ENCODE measurements around the gene BOD1L1. TPM values are rescaled to one million over a fixed set of nuclear protein-coding genes. Genes with fewer than 3 reads are reported as not detected.

The BOD1L1 gene
- total RNA-seq, 1 experiment from 2014 or later, result 22.0 TPM

GRCh38 chr4:13527981-13528820 is 99.3 kb downstream of the BOD1L1 start:
- Histone ChIP-seq H3K9me2 (replicated peaks; ENCODE audit: low read length) (no peaks in the 10 kb centered on the region), H3K36me3 (ENCODE audit: low read depth, low read length) (no peaks in the 10 kb centered on the region), H3F3A (ENCODE audit: low read length, unreplicated experiment) (no peaks in the 10 kb centered on the region), H4K20me1 (ENCODE audit: low read length) (no peaks in the 10 kb centered on the region), H2AFZ (ENCODE audit: low read length) (no peak overlapping the region), H3K4me3 (ENCODE audit: low read length) (no peak overlapping the region), H3K9me3 (ENCODE audit: low read length) (no peaks in the 10 kb centered on the region), H3K4me2 (ENCODE audit: low read length) (no peak overlapping the region), H3K9ac (ENCODE audit: low read length) (no peak overlapping the region), H3K27me3 (ENCODE audit: low read length) (peaks cover 36% of the 10 kb centered on the region), H3K4me1 (ENCODE audit: insufficient read depth, low read length) (no peaks in the 10 kb centered on the region), H3K79me2 (ENCODE audit: low read length) (no peaks in the 10 kb centered on the region), H3K27ac (ENCODE audit: low read length) (no peak overlapping the region)
- intact Hi-C loops (cut with micrococcal nuclease), result no loop called here
- no peak for TF ChIP-seq CTCF (conservative IDR thresholded peaks at IDR 0.05; ENCODE audit: low read depth, low read length)
- no peak for TF ChIP-seq EZH2phosphoT487 (IDR thresholded peaks at IDR 0.05; ENCODE audit: borderline replicate concordance, low read length)
- no peak for TF ChIP-seq EZH2 (IDR thresholded peaks at IDR 0.05; ENCODE audit: low read length, unreplicated experiment)
- POLR2A ChIA-PET (ENCODE audit: unreplicated experiment), result no interaction called here
- CTCF ChIA-PET, result no interaction called here
- DNase-seq (no peak), ATAC-seq (no peak)
- no TSS peak for BruUV-seq (replicated peaks)

DNA sequence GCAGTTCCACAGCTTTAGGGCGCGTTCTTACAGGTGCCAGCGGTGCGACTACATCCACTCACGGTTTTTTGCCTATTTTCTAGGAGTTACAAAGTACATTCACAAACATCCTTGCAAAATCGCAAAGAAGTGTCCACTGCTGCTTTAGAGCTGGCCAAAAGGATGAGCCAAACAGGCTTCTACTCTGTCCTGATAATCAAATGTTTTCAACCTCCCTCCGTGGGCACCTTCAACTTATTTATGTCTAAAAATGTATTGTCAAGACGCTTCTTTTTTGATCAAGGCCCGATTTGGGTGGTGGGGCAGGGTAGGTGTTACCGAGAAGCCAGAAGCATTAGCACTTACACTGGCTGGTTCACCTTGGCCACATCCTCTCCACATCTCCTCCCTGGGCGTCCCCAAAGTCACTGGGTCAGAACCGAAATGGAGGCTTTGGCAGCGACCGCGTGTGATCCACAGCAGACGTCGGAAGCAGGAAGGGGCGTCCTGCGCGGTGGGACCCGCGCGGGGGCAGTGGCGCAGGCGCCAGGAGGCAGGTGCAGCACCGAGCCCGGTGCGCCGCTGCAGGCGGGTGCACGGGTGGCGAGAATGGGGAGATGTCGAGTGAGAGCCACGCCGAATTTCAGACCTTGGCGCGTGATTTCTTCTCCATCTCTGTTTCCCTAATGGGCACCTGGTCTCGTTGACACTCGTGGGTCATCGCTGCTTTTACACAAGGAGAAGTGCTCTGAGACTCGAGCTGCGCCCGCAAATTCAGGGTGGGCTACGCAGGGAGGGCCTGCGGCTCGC is 100.1 kb downstream of the BOD1L1 start:
- intact Hi-C loops (cut with micrococcal nuclease), result no loop called here
- no peak overlapping the region for H3K4me3 ChIP-seq (ENCODE audit: low read length)
- no peak overlapping the region for H3K4me2 ChIP-seq (ENCODE audit: low read length)
- ATAC-seq (no peak), DNase-seq (no peak)
- H3K79me2 ChIP-seq (ENCODE audit: low read length), result no peaks in the 10 kb centered on the region
- CTCF ChIA-PET, result no interaction called here
- no peaks in the 10 kb centered on the region for H3F3A ChIP-seq (ENCODE audit: low read length, unreplicated experiment)
- H3K27ac ChIP-seq (ENCODE audit: low read length), result no peak overlapping the region
- BruUV-seq (replicated peaks), result no TSS peak
- H3K36me3 ChIP-seq (ENCODE audit: low read depth, low read length), result no peaks in the 10 kb centered on the region
- no peaks in the 10 kb centered on the region for H3K9me2 ChIP-seq (replicated peaks; ENCODE audit: low read length)
- H4K20me1 ChIP-seq (ENCODE audit: low read length), result no peaks in the 10 kb centered on the region
- peaks cover 36% of the 10 kb centered on the region for H3K27me3 ChIP-seq (ENCODE audit: low read length)
- TF ChIP-seq EZH2 (IDR thresholded peaks at IDR 0.05; ENCODE audit: low read length, unreplicated experiment) (no peak), CTCF (conservative IDR thresholded peaks at IDR 0.05; ENCODE audit: low read depth, low read length) (no peak), EZH2phosphoT487 (IDR thresholded peaks at IDR 0.05; ENCODE audit: borderline replicate concordance, low read length) (no peak)
- no peaks in the 10 kb centered on the region for H3K9me3 ChIP-seq (ENCODE audit: low read length)
- H3K4me1 ChIP-seq (ENCODE audit: insufficient read depth, low read length), result no peaks in the 10 kb centered on the region
- POLR2A ChIA-PET (ENCODE audit: unreplicated experiment), result no interaction called here
- no peak overlapping the region for H2AFZ ChIP-seq (ENCODE audit: low read length)
- no peak overlapping the region for H3K9ac ChIP-seq (ENCODE audit: low read length)

- Histone ChIP-seq H3K4me3 (ENCODE audit: low read length) (no peak overlapping the region), H3F3A (ENCODE audit: low read length, unreplicated experiment) (no peaks in the 10 kb centered on the region), H3K27me3 (ENCODE audit: low read length) (peaks cover 36% of the 10 kb centered on the region), H3K79me2 (ENCODE audit: low read length) (no peaks in the 10 kb centered on the region), H4K20me1 (ENCODE audit: low read length) (no peaks in the 10 kb centered on the region), H3K36me3 (ENCODE audit: low read depth, low read length) (no peaks in the 10 kb centered on the region), H3K4me2 (ENCODE audit: low read length) (no peak overlapping the region), H3K9me2 (replicated peaks; ENCODE audit: low read length) (no peaks in the 10 kb centered on the region), H2AFZ (ENCODE audit: low read length) (no peak overlapping the region), H3K9ac (ENCODE audit: low read length) (no peak overlapping the region), H3K27ac (ENCODE audit: low read length) (no peak overlapping the region), H3K9me3 (ENCODE audit: low read length) (no peaks in the 10 kb centered on the region), H3K4me1 (ENCODE audit: insufficient read depth, low read length) (no peaks in the 10 kb centered on the region)
- TF ChIP-seq CTCF (conservative IDR thresholded peaks at IDR 0.05; ENCODE audit: low read depth, low read length) (no peak), EZH2phosphoT487 (IDR thresholded peaks at IDR 0.05; ENCODE audit: borderline replicate concordance, low read length) (no peak), EZH2 (IDR thresholded peaks at IDR 0.05; ENCODE audit: low read length, unreplicated experiment) (no peak)
- ATAC-seq, result no peak
- CTCF ChIA-PET, result no interaction called here
- intact Hi-C loops (cut with micrococcal nuclease), result no loop called here
- POLR2A ChIA-PET (ENCODE audit: unreplicated experiment), result no interaction called here
- BruUV-seq (replicated peaks), result no TSS peak
- no peak for DNase-seq
Measured at GRCh38 chr4:13526658-13527057, 100.9 kb downstream of the BOD1L1 start.

All from PC-3 (cell line).